Measurements from ENCODE around the gene SFTPB.

Gene SFTPB

GRCh38 chr2:85702172-85702571 lies 34.2 kb upstream of the SFTPB start:
- no peak for DNase-seq

DNA sequence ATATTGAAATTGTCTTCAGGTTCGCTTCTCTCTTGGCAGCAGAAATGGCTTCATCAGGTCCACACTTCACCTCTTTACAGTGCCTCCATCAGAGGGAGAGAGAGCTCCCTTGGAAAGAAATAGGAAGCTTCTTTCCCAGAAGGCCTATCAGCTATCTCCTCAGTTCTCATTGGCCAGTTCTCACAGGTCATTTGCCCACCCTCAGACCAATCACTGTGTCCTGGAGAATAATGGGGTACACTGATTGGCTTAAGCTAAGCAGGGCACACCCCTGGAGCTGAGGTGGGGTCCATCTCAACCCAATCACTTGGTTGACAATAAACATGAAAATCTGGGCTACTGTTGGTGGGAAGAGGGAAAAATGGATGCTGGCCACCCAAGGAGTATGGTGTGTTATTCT lies 31.3 kb upstream of the SFTPB start:
- no peak for DNase-seq

DNA sequence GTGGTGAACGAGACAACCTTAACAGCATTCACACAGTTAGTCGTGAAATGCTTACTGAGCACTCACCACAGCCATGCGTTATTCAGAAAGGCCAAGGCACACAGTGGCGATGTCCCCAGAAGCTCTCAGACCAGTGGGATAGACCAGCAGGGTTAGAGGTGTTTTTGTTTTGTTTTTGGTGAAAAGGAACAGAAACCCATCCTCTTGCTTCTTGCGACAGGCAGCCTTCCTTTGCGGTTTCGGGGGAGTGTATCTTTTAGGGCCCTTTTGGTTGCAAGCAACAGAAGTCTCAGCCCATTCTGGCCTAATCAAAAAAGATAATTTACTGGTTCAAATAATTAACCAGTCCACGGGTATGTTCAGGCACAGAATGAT lies 30.9 kb upstream of the SFTPB start:
- no peak for DNase-seq

- no peak for DNase-seq
Observed at GRCh38 chr2:85698184-85698879, 30.3 kb upstream of the SFTPB start.

- no peak for DNase-seq
Observed at GRCh38 chr2:85697716-85698115, 29.7 kb upstream of the SFTPB start.

GRCh38 chr2:85697096-85697495 lies 29.1 kb upstream of the SFTPB start:
- DNase-seq: no peak

- no peak for DNase-seq
Observed at GRCh38 chr2:85695691-85696668, 28.0 kb upstream of the SFTPB start.

DNA sequence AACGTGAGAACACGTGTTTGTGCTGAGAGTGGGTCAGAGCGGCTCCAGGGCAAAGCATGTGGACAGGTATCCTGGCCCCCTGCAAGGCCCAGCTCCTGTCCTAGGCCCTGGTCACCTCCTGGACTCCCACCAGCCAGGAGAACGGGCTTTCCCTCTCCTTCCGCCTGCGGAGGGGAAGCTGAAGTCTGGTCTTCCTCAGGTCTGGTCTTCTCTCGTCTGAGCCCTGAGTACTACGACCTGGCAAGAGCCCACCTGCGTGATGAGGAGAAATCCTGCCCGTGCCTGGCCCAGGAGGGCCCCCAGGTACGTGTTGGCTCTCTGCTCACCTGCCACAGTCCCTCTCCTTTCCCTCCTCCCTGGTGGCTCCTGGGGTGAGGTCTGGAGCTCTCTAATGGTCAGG lies 27.1 kb upstream of the SFTPB start:
- no peak for DNase-seq

- DNase-seq: peak; percentile 38 to 40
Observed at GRCh38 chr2:85694052-85695025, 26.3 kb upstream of the SFTPB start, which contains the start of gene GNLY. Gene GNLY, plus strand, starts transcription at chr2:85694358. Its CDS starts 61 bp downstream, at chr2:85694419.

- no peak for DNase-seq
Observed at GRCh38 chr2:85692039-85692645, 24.1 kb upstream of the SFTPB start.

DNA sequence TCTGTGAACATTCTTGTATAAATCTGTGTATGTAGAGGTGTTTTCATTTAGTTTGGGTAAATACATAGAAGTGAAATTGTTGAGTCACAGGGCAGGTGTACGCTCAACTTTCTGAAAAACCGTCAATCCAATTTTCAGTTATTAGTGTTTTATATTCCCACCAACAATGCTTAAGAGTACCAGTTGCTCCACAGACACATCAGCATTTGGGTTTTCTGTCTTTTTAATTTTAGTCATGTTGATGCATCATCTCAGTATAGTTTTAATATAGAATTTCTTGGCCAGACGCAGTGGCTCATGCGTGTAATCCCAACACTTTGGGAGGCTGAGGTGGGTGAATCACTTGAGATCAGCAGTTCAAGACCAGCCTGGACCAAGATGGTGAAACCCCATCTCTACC lies 22.9 kb upstream of the SFTPB start:
- DNase-seq: no peak

DNA sequence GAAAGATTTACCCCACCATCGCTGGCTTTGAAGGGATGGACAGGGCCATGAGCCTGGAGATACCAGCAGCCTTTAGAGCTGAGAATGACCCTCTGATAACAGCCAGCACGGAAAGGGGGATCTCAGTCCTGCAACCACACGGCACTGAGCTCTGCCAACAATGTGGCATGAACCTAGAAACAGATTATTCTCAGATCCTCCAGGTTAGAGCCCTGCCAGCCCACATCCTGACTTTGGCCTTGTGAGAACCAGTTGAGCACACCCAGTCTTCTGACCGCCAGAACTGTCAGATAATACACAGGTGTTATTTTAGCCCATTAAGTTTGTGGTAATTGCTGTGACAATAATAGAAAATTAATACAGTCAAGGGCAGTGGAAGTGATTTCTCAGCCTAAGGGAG lies 16.8 kb upstream of the SFTPB start:
- no peak for DNase-seq

DNA sequence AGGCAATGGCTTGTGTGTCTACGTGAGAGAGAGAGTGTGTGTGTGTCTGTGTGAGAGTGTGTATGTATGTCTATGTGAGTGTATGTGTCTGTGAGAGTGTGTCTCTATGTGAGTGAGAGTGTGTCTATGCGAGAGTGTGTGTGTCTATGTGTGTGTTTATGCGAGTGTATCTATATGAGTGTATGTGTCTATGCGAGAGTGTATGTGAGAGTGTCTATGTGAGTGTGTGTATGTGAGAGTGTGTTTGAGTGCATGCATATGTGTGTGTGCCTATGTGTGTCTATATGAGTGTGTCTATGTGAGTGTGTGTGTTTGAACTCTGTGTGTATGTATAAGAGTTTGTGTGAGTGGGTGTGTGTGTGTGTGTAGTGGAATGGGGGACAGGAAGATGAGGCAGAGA lies 16.4 kb upstream of the SFTPB start:
- no peak for DNase-seq

DNA sequence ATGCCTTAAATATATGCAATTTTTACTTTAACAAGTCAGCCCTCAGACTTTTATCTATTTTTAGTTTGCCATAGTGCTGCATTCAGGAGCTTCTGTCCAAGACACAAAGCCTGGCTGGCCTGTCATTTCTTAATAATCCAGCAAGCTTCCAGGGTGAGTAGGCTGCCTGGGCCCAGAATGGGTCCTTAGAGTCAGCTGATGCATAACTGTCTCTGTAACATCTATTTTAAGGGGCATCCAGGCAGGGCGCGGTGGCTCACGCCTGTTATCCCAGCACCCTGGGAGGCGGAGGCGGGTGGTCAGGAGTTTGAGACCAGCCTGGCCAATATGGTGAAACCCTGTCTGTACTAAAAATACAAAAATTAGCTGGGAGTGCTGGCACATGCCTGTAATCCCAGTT lies 14.4 kb upstream of the SFTPB start:
- DNase-seq: no peak

DNA sequence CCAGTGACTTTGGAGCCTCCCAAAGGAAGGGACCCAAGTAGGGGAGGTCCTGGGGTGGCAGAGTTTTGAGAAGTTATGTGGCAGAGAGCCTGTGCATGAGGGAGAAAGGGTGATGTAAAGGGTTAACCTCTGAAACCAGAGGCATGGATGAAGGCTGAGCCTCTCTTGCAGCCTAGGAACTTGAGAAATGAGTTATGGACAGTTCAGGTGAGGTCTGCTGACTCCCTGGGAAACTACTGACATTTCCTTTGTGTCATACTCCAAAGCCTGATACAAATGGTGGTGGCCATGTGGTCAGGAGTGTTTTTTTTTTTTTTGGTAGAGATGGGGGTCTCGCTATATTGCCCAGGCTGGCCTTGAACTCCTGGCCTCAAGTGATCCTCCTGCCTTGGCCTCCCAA lies 13.8 kb upstream of the SFTPB start:
- no peak for DNase-seq

DNA sequence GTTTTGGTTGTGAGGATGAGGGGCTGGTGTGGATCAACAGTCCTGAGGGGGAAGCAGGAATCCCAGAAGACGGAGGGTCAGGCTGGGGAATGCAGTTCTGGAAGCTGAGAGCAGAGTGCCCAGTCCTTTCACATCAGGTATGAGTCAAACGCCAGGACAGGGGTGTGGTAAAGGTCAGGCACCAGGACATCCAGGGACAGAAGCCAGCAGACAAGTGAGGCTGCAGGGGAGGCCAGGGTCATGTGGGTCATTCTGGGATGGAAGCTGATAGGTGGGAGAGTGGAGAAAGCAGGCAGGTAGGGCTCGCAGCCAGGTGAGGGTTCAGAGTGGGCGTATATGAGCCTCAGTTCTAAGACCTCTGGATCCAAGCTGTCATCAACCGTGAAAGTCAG lies 13.4 kb upstream of the SFTPB start:
- DNase-seq: no peak

DNA sequence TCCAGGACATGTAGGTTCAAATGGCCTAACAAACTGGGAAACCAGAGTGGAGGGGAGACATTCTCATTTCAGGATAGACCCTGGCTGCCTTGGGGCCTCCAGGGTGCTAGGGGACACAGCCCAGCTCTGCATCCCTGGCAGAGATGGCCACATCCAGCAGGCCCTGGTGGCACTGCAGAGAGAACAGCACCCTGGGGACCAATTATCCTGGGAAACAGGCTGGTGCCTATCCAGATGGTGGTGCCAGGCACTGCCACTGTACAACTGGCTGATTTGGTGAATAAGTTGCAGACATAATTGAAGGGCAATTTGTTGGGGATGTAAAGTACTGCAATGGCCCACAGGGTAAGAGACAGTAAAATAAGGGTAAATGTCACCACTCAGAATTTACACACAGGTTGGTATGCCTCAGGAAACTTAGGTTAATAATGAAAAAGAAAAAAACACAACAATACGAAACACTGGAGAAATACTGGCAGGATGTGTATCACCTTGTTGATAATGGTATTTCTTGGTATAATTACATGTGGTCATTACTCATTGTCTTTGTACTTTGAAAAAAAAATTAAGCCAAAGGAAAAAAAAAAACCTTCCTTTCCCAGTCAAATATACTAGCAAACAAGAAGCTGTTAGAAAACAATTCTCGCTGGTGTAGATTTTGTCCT lies 12.8 kb upstream of the SFTPB start:
- no peak for DNase-seq

GRCh38 chr2:85678794-85679672 lies 11.0 kb upstream of the SFTPB start:
- DNase-seq: peak; percentile 70 to 73

GRCh38 chr2:85678377-85678776 lies 10.4 kb upstream of the SFTPB start:
- DNase-seq: no peak

GRCh38 chr2:85675866-85676548 lies 8.0 kb upstream of the SFTPB start:
- DNase-seq: no peak
